ENCODE results near the gene PRKN. TPM values are rescaled to one million over a fixed set of nuclear protein-coding genes. Genes with fewer than 3 reads are reported as not detected.
"Not testable (repeated sequence)": the region's sequence is repeated elsewhere in the genome, so short reads cannot be mapped to it uniquely, and the experiment has no call there.

PRKN gene
- polyA plus RNA-seq, 1 donor, result 4.6 TPM

GRCh38 chr6:161314541-161315245, 1412.9 kb downstream of the PRKN start:
- DNase-seq (ENCODE audit: low read depth), result not testable (repeated sequence)

GRCh38 chr6:161313940-161314509, 1413.5 kb downstream of the PRKN start:
- DNase-seq (ENCODE audit: low read depth), result no peak

- not testable (repeated sequence) for DNase-seq (ENCODE audit: low read depth)
Measured at GRCh38 chr6:161313475-161313874, 1414.1 kb downstream of the PRKN start.

- not testable (repeated sequence) for DNase-seq (ENCODE audit: low read depth)
Measured at GRCh38 chr6:161309774-161310173, 1417.8 kb downstream of the PRKN start.

- no peak for DNase-seq (ENCODE audit: low read depth)
Measured at GRCh38 chr6:161308075-161308655, 1419.4 kb downstream of the PRKN start.

GRCh38 chr6:161305860-161306259, 1421.7 kb downstream of the PRKN start:
- DNase-seq (ENCODE audit: low read depth), result no peak

GRCh38 chr6:161303628-161304340, 1423.8 kb downstream of the PRKN start:
- DNase-seq (ENCODE audit: low read depth), result no peak

- DNase-seq (ENCODE audit: low read depth), result no peak
Measured at GRCh38 chr6:161302949-161303348, 1424.6 kb downstream of the PRKN start.

- no peak for DNase-seq (ENCODE audit: low read depth)
Measured at GRCh38 chr6:161301338-161301737, 1426.2 kb downstream of the PRKN start.

- no peak for DNase-seq (ENCODE audit: low read depth)
Measured at GRCh38 chr6:161300823-161301222, 1426.7 kb downstream of the PRKN start.

- DNase-seq (ENCODE audit: low read depth), result no peak
Measured at GRCh38 chr6:161299726-161300125, 1427.8 kb downstream of the PRKN start.

Other genes starting within 250 kb of the PRKN start
- gene PACRG, start 208 bp upstream of the PRKN start, polyA plus RNA-seq (ENCODE audit: insufficient read length), result 2.1 TPM